Measurements from ENCODE around the gene LMO2.

DNA sequence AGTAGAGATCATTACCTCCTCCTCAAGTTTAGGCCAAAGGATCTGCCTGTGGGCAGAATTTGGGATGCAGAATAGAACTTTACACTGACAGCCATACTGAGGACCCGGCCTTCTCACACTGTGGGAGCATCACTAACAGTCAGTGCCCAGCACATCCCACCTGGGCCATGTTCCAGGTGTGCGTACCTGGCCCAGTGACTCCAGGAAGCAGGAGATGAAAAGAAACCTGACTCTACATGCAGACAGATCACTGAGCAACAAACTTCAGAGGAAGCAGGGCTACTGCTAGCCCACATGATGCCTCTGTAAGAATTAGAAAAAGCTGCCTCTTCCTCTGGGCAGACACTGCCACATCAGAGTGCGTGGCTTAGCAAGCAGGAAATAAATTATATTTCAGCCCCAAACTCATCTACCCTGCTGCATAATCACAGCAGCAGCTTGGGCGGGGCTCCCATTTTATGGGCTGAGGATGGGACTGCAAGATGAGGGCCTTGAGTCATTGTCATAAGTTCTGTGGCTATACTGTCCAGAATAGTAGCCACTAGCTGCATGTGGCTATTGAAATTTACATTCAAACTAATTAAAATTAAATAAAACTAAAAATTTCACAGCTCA, 6.0 kb upstream of the LMO2 start:
- TF ChIP-seq ZNF565 (CRISPR knock-in tag; conservative IDR thresholded peaks at IDR 0.05; ENCODE audit: low read depth) (no peak), ZNF70 (CRISPR knock-in tag; IDR thresholded peaks at IDR 0.05) (no peak), ESRRG (CRISPR knock-in tag; IDR thresholded peaks at IDR 0.05) (no peak), ZFP3 (CRISPR knock-in tag; IDR thresholded peaks at IDR 0.05) (no peak), TCF4 (CRISPR knock-in tag; IDR thresholded peaks at IDR 0.05; ENCODE audit: borderline replicate concordance) (no peak), ZNF8 (CRISPR knock-in tag; IDR thresholded peaks at IDR 0.05) (no peak), ARNTL (CRISPR knock-in tag; IDR thresholded peaks at IDR 0.05; ENCODE audit: borderline replicate concordance, low read depth) (no peak), CSDC2 (CRISPR knock-in tag; IDR thresholded peaks at IDR 0.05) (no peak)
- TF ChIP-seq, protein P1, sequence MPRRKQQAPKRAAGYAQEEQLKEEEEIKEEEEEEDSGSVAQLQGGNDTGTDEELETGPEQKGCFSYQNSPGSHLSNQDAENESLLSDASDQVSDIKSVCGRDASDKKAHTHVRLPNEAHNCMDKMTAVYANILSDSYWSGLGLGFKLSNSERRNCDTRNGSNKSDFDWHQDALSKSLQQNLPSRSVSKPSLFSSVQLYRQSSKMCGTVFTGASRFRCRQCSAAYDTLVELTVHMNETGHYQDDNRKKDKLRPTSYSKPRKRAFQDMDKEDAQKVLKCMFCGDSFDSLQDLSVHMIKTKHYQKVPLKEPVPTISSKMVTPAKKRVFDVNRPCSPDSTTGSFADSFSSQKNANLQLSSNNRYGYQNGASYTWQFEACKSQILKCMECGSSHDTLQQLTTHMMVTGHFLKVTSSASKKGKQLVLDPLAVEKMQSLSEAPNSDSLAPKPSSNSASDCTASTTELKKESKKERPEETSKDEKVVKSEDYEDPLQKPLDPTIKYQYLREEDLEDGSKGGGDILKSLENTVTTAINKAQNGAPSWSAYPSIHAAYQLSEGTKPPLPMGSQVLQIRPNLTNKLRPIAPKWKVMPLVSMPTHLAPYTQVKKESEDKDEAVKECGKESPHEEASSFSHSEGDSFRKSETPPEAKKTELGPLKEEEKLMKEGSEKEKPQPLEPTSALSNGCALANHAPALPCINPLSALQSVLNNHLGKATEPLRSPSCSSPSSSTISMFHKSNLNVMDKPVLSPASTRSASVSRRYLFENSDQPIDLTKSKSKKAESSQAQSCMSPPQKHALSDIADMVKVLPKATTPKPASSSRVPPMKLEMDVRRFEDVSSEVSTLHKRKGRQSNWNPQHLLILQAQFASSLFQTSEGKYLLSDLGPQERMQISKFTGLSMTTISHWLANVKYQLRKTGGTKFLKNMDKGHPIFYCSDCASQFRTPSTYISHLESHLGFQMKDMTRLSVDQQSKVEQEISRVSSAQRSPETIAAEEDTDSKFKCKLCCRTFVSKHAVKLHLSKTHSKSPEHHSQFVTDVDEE (CRISPR knock-in tag; IDR thresholded peaks at IDR 0.05), result no peak
- TF ChIP-seq, protein P2, sequence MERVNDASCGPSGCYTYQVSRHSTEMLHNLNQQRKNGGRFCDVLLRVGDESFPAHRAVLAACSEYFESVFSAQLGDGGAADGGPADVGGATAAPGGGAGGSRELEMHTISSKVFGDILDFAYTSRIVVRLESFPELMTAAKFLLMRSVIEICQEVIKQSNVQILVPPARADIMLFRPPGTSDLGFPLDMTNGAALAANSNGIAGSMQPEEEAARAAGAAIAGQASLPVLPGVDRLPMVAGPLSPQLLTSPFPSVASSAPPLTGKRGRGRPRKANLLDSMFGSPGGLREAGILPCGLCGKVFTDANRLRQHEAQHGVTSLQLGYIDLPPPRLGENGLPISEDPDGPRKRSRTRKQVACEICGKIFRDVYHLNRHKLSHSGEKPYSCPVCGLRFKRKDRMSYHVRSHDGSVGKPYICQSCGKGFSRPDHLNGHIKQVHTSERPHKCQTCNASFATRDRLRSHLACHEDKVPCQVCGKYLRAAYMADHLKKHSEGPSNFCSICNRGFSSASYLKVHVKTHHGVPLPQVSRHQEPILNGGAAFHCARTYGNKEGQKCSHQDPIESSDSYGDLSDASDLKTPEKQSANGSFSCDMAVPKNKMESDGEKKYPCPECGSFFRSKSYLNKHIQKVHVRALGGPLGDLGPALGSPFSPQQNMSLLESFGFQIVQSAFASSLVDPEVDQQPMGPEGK (CRISPR knock-in tag; IDR thresholded peaks at IDR 0.05; ENCODE audit: borderline replicate concordance), result no peak
- TF ChIP-seq, protein P3, sequence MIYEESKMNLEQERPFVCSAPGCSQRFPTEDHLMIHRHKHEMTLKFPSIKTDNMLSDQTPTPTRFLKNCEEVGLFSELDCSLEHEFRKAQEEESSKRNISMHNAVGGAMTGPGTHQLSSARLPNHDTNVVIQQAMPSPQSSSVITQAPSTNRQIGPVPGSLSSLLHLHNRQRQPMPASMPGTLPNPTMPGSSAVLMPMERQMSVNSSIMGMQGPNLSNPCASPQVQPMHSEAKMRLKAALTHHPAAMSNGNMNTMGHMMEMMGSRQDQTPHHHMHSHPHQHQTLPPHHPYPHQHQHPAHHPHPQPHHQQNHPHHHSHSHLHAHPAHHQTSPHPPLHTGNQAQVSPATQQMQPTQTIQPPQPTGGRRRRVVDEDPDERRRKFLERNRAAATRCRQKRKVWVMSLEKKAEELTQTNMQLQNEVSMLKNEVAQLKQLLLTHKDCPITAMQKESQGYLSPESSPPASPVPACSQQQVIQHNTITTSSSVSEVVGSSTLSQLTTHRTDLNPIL (CRISPR knock-in tag; IDR thresholded peaks at IDR 0.05; ENCODE audit: low read depth), result no peak
- TF ChIP-seq, protein P4, sequence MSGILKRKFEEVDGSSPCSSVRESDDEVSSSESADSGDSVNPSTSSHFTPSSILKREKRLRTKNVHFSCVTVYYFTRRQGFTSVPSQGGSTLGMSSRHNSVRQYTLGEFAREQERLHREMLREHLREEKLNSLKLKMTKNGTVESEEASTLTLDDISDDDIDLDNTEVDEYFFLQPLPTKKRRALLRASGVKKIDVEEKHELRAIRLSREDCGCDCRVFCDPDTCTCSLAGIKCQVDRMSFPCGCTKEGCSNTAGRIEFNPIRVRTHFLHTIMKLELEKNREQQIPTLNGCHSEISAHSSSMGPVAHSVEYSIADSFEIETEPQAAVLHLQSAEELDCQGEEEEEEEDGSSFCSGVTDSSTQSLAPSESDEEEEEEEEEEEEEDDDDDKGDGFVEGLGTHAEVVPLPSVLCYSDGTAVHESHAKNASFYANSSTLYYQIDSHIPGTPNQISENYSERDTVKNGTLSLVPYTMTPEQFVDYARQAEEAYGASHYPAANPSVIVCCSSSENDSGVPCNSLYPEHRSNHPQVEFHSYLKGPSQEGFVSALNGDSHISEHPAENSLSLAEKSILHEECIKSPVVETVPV (CRISPR knock-in tag; IDR thresholded peaks at IDR 0.05), result no peak
- TF ChIP-seq, protein P5, sequence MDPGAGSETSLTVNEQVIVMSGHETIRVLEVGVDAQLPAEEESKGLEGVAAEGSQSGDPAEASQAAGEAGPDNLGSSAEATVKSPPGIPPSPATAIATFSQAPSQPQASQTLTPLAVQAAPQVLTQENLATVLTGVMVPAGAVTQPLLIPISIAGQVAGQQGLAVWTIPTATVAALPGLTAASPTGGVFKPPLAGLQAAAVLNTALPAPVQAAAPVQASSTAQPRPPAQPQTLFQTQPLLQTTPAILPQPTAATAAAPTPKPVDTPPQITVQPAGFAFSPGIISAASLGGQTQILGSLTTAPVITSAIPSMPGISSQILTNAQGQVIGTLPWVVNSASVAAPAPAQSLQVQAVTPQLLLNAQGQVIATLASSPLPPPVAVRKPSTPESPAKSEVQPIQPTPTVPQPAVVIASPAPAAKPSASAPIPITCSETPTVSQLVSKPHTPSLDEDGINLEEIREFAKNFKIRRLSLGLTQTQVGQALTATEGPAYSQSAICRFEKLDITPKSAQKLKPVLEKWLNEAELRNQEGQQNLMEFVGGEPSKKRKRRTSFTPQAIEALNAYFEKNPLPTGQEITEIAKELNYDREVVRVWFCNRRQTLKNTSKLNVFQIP (CRISPR knock-in tag; IDR thresholded peaks at IDR 0.05; ENCODE audit: borderline replicate concordance, low read depth), result no peak
